Endodermal cell (in vitro differentiated cells): ENCODE measurements around the gene VPS13D. TPM values are rescaled to one million over a fixed set of nuclear protein-coding genes. Genes with fewer than 3 reads are reported as not detected.

Experiments
- DNase-seq: peaks from one replicate; pipeline ENCODE4 v3.0.0-alpha.2; 2017
- H3K27ac ChIP-seq: 2 replicates; pipeline ENCODE4 v1.5.1; 2013; ENCODE audit warnings: mild to moderate bottlenecking, low read depth, low read length, moderate library complexity
- H3K27me3 ChIP-seq: 2 replicates; pipeline ENCODE4 v1.6.1; 2013; ENCODE audit warnings: mild to moderate bottlenecking, low read length, moderate library complexity; ENCODE audit not compliant: insufficient read depth, control insufficient read depth, poor library complexity, severe bottlenecking
- H3K36me3 ChIP-seq: 2 replicates; pipeline ENCODE4 v1.7.0; 2013; ENCODE audit warnings: mild to moderate bottlenecking, low read length, moderate library complexity; ENCODE audit not compliant: control insufficient read depth, insufficient read depth
- H3K4me1 ChIP-seq: one replicate; pipeline ENCODE4 v1.7.0; 2013; ENCODE audit warnings: low read length; ENCODE audit not compliant: control insufficient read depth, insufficient read depth
- H3K4me3 ChIP-seq: 2 replicates; pipeline ENCODE4 v1.5.1; 2013; ENCODE audit warnings: mild to moderate bottlenecking, low read length, moderate library complexity
- H3K9ac ChIP-seq: 2 replicates; pipeline ENCODE4 v1.6.1; 2013; ENCODE audit warnings: mild to moderate bottlenecking, low read length, moderate library complexity; ENCODE audit not compliant: poor library complexity, severe bottlenecking; ENCODE audit errors: extremely low read depth
- H3K9me3 ChIP-seq: 2 replicates; pipeline ENCODE4 v1.6.1; 2013; ENCODE audit warnings: mild to moderate bottlenecking, low read length, moderate library complexity; ENCODE audit not compliant: control insufficient read depth
- H3K27ac Mint-ChIP-seq: 2 replicates; pipeline ENCODE4 v1.8.0; 2020; ENCODE audit warnings: mixed read lengths
- H3K27me3 Mint-ChIP-seq: 2 replicates; pipeline ENCODE4 v1.8.0; 2021; ENCODE audit warnings: mild to moderate bottlenecking, mixed read lengths; ENCODE audit not compliant: insufficient read depth
- H3K36me3 Mint-ChIP-seq: 2 replicates; pipeline ENCODE4 v1.8.0; 2020; ENCODE audit warnings: low read depth, mixed read lengths
- H3K4me1 Mint-ChIP-seq: 2 replicates; pipeline ENCODE4 v1.8.0; 2020; ENCODE audit warnings: mixed read lengths
- H3K4me3 Mint-ChIP-seq: 2 replicates; pipeline ENCODE4 v1.8.0; 2020; ENCODE audit warnings: mild to moderate bottlenecking, moderate library complexity, mixed read lengths
- H3K9me3 Mint-ChIP-seq: 2 replicates; pipeline ENCODE4 v1.8.0; 2020; ENCODE audit warnings: mild to moderate bottlenecking, mixed read lengths
- CTCF ChIP-seq: fragments of 200-600 bp; sonication (generic); conservative IDR thresholded peaks from 2 replicates; pipeline ENCODE4 v1.5.0; 2021; ENCODE audit warnings: antibody characterized with exemption, mild to moderate bottlenecking
- WGBS, 2 experiments: methylation state at CpG; one replicate each; pipeline versions ENCODE4 v1.1.5 to v1.1.7; 2013; ENCODE audit warnings: missing lambda C conversion rate in 2 of 2, mixed read lengths in 1 of 2; ENCODE audit not compliant: insufficient coverage in 1 of 2, insufficient read length in 1 of 2; 5-methylcytosine and 5-hydroxymethylcytosine counted together
- total RNA-seq, 2 donors: library from RNA; stranded (reverse); fragmentation: NEBNext Ultra II Directional in 1 of 2; extraction: Animal tissue kit (Norgen Biotek cat#: 25700) in 1 of 2; gene quantifications; 2 replicates in 1 of 2; 3 replicates in 1 of 2; pipeline ENCODE4 v1.2.1, GENCODE V29; 2021

VPS13D gene
- total RNA-seq, 2 donors from 2014 or later = 32.5 to 36.7 TPM

- Mint-ChIP-seq H3K27ac (no peak overlapping the region), H3K9me3 (no peaks in the 10 kb centered on the region), H3K4me1 (peaks cover 1% of the 10 kb centered on the region), H3K36me3 (peaks cover 65% of the 10 kb centered on the region), H3K27me3 (no peaks in the 10 kb centered on the region), H3K4me3 (no peak overlapping the region)
- Histone ChIP-seq H3K27me3 (no peaks in the 10 kb centered on the region), H3K4me1 (no peaks in the 10 kb centered on the region), H3K4me3 (no peak overlapping the region), H3K9me3 (no peaks in the 10 kb centered on the region), H3K36me3 (peaks cover 71% of the 10 kb centered on the region), H3K27ac (no peak overlapping the region), H3K9ac (no peak overlapping the region)
- peak; percentile 82 for DNase-seq
- peak; percentile 87 for TF ChIP-seq CTCF
- 69 to 88% methylated on average over 2 to 3 of the region's 4 CpGs for WGBS, 2 experiments
Measured at GRCh38 chr1:12275370-12275769, 45.5 kb downstream of the VPS13D start.

GRCh38 chr1:12276225-12276624 lies 46.4 kb downstream of the VPS13D start:
- Mint-ChIP-seq H3K27me3 (no peaks in the 10 kb centered on the region), H3K36me3 (peaks cover 61% of the 10 kb centered on the region), H3K4me3 (no peak overlapping the region), H3K4me1 (peaks cover 1% of the 10 kb centered on the region), H3K27ac (no peak overlapping the region), H3K9me3 (no peaks in the 10 kb centered on the region)
- WGBS, 2 experiments = 52 to 54% methylated on average over 6 to 7 of the region's 7 CpGs
- Histone ChIP-seq H3K9me3 (no peaks in the 10 kb centered on the region), H3K27ac (no peak overlapping the region), H3K9ac (no peak overlapping the region), H3K4me1 (no peaks in the 10 kb centered on the region), H3K36me3 (peaks cover 66% of the 10 kb centered on the region), H3K4me3 (no peak overlapping the region), H3K27me3 (no peaks in the 10 kb centered on the region)
- peak; percentile 79 for DNase-seq
- peak; percentile 82 for TF ChIP-seq CTCF

- Histone ChIP-seq H3K4me3 (no peak overlapping the region), H3K27ac (no peak overlapping the region), H3K9me3 (no peaks in the 10 kb centered on the region), H3K4me1 (no peaks in the 10 kb centered on the region), H3K9ac (no peak overlapping the region), H3K36me3 (peaks cover 67% of the 10 kb centered on the region), H3K27me3 (no peaks in the 10 kb centered on the region)
- H3K4me1 Mint-ChIP-seq = peaks cover 9% of the 10 kb centered on the region
- no peak overlapping the region for H3K4me3 Mint-ChIP-seq
- no peak for DNase-seq
- TF ChIP-seq CTCF = no peak
- WGBS, 2 experiments = 87 to 92% methylated on average over 3 of the region's 3 CpGs
- no peaks in the 10 kb centered on the region for H3K9me3 Mint-ChIP-seq
- peaks cover 68% of the 10 kb centered on the region for H3K36me3 Mint-ChIP-seq
- no peaks in the 10 kb centered on the region for H3K27me3 Mint-ChIP-seq
- H3K27ac Mint-ChIP-seq = no peak overlapping the region
Measured at GRCh38 chr1:12279003-12279402, 49.2 kb downstream of the VPS13D start.
